ENCODE measurements around the gene PRKG1.

Gene PRKG1

GRCh38 chr10:51074238-51075028, at the start of gene PRKG1:
TSS of gene PRKG1 (plus strand) at chr10:51074487.
- no peak for DNase-seq

GRCh38 chr10:51028420-51028819, 45.9 kb upstream of the PRKG1 start:
- no peak for DNase-seq

DNA sequence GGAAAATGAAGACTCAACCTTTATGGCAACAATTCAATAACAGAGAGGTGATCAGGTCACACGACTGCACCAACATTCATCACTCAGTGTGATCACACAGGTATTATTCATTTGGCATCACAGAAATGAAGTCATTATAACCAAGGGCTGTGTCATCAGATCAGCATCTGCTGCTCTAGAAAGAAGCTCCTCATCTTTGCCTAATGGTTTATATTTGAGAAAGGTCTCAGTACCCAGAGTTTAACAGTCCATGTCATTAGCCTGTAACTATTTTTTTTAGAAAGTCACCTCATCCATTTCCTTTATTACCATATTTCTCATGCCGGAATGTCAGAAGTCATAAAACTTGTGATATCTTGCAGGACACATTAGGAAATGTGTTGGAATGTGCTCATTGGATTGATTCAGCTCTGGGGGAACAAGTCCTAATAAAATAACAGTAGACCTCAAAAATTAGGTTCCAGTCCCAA, 45.1 kb upstream of the PRKG1 start:
- DNase-seq = no peak

GRCh38 chr10:51030480-51030879, 43.8 kb upstream of the PRKG1 start:
- no peak for DNase-seq

- DNase-seq = no peak
Measured at GRCh38 chr10:51031950-51032349, 42.3 kb upstream of the PRKG1 start.

DNA sequence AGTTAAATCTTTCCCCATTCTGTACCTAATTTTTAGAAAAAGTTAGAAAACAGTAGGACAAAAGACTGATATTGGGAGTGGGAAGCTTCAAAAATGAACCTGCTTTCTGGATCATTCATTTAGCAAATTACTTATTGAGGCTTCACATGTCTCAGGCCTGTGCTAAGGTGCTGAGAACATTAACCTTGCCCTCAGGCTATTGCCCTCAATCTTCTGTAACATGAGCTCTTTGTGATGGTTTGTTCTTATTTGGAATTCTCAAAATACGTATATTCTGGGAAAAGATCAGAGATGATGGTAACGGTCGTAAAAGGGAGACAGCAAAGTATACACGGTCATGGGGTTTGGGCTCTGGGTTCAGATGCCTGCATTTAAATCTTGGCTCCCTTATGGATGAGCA, 39.5 kb upstream of the PRKG1 start:
- DNase-seq = no peak

DNA sequence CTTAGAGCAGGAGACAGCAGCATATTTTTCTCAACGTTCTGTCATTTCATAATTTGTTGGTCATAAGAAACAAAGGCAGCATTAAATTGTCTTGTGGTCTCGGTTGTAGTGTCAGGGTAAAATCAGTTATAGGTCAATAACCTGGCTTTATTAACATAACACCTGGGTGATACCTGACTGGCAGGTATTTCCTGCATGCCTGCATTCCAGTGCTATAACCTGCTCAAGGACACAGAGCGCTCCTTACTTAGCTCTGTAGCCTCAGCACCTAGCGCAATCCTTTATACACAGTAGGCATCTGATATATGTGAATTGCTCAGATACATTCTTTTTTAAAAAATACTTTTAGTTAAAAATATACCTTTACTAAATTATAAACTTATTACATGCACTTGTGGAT, 38.9 kb upstream of the PRKG1 start:
- no peak for DNase-seq

- DNase-seq = no peak
Measured at GRCh38 chr10:51045871-51046270, 28.4 kb upstream of the PRKG1 start.

GRCh38 chr10:51046654-51047053, 27.6 kb upstream of the PRKG1 start:
- no peak for DNase-seq

DNA sequence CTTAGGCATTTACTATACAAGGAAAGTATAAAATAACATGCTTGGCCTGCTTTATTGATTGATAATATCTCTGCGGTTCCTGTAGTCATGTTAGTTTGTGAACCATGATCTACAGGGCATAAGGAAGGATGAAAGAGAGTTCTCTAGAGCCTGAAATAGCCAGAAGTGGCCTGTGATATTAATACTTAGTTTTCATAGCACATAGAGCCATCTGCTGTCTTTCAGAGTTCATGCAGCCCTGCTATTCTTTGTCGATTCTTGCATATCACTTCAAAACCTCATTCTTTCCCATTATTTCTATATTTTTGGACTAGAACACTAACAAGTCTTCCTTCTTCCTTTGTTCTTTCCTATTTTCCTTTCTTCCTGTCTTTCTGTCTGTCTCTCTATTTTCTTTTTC, 26.4 kb upstream of the PRKG1 start:
- no peak for DNase-seq

DNA sequence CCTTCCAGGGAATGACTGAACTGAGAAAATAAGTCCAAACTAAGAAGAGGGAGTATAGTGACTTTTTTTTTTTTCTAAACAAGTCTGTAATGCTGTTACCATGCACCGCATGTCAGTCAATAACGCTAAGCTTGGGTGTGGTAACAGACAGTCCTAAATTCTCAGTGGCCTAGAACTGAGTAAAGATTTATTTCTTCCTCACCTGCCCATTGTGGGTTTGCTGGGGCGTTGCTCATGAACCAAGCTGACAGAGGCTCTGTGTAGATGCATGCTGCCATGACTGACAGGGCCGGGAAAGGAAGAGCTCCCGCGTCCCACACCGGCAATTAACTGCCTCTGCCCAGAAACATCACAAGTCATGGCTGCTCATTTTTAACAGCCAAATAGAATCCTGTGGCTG, 25.5 kb upstream of the PRKG1 start:
- no peak for DNase-seq

GRCh38 chr10:51052163-51052562, 22.1 kb upstream of the PRKG1 start:
- DNase-seq = no peak

- DNase-seq = no peak
Measured at GRCh38 chr10:51057925-51058324, 16.4 kb upstream of the PRKG1 start.

DNA sequence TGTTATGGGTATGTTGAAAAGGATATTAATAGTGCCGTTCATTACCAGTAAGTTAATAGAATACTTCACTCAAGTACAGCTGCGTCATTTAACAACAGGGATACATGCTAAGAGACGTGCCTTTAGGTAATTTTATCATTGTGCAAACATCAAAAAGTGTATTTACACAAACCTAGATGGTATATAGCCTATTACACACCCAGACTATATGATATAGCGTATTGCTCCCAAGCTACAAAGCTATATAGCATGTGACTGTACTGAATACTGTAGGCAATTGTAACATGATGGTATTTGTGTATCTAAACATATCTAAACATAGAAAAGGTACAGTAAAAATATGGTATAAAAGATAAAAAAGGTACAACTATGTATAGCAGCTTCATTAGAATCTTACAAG, 11.1 kb upstream of the PRKG1 start:
- no peak for DNase-seq

DNA sequence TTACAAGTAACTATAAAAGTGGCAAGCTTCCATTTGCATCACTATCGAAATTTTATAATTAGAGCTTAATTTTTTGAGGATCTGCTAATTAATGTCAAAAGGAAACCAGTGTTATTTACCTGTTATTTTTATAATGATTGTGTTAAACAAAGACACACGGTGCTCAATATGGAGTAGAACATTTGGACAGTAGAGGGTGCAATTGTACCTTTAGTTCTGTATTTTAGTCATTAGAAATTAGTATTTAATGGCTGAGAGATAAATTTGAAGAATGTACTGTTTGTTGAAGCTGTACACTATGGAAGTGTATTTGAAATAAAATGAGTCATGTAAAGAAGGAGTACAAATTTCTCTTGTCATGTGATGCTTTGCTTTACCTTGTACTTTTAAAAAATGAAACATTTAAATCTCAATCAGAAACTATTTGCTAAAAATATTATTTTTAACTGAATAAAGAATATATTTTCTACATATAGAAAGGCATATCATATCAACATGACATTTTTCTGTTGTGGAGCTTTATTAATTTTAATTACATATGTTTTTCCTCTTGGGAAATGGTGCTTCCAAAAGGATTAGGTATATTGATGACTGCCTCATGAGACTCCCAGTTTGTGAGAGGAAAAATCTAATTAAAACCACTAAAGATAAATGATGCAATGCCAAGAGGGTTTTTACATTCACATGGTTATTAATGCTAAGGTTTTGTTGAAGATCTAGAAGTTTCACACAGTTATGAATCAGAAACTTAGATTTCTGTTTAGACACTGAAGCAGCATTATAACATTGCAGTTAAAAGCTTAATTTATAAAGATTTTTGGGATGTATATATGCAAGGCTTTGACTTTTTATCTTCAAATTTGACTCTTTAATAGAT, 10.4 kb upstream of the PRKG1 start:
- DNase-seq = no peak

DNA sequence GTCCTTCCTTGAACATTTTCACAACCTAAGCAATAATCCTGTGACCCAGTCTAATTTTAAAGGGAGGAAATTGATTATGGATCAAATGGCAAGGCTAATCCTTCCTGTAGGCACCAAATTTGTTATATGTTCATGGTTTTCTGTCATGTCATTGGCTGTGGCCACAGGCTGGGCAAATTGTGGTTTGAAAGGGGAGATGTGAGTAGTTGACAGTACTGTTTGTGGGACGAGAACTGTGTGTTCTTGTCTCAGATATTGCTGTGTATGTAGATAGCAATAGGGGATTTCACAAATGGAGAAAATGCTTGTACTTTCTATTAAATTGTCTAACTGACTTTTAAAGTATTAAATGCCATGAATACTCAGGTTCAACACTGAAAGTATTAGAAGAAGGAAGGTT, 8.1 kb upstream of the PRKG1 start:
- DNase-seq = no peak

DNA sequence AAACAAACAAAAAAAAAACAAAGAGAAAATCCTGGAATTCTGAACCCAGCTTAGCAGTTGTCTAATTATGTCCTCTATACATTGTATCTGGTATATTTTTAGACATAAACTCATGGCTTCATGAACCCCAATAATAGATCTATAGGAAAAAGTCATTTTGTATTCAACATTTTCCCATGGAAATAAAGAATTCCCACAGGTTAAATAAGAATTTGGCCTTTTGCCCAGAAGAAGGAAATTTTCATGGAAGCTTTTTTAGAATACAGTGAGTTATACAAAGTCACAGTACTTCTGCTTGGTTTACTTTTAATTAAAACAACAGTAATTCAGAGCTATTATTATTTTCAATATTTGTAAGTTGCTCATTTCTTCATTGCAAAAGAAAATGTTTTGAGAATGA, 2.1 kb upstream of the PRKG1 start:
- no peak for DNase-seq

GRCh38 chr10:51072921-51073434, 1.3 kb upstream of the PRKG1 start:
- DNase-seq = no peak

GRCh38 chr10:51073453-51074237, 642 bp upstream of the PRKG1 start:
- DNase-seq = no peak

DNA sequence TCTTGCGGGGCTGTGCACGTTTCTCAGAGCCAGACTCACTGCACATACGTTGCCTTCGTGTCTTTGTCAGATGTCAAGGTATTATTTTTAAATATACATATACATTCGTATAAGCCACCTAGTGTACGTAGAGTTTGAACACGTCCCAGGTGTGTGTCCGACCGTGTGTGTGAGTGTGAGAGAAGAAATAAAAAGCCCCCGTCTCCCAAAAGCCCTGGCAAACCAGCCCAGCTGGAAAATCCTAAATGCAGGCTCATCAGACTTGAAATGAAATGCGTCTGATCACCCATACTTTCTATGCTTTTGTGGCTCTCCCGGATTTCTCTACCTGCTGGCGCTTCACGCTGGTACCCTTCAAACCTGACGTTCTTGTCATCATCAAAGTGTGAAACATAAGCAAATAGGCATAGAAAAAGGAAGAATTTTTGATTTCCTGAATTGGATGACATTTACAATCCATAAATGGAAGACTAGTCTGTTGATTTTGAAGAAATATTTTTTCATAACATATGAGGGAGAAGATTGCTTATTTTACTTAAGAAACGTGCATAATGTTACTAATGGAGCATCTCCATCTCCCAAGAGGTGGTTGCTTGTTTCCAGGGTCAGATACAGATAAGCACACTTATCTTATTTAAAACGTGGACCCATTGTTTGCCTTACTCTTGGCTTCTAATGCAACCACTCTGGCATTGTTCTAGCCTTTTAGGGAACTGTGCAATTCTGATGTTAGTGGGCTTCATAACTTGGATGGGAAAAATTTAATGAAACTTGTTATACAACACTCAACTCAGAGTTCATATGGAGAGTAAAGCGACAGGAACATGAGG, 971 bp downstream of the PRKG1 start:
- no peak for DNase-seq

- no peak for DNase-seq
Measured at GRCh38 chr10:51075873-51076229, 1.6 kb downstream of the PRKG1 start.

GRCh38 chr10:51076299-51076841, 2.1 kb downstream of the PRKG1 start:
- no peak for DNase-seq
